Central memory CD4-positive, alpha-beta T cell (primary cell): ENCODE data around the gene PLA2G4E.

Experiments
- DNase-seq: peaks from one replicate; pipeline ENCODE4 v3.0.0; 2022

Gene PLA2G4E

DNA sequence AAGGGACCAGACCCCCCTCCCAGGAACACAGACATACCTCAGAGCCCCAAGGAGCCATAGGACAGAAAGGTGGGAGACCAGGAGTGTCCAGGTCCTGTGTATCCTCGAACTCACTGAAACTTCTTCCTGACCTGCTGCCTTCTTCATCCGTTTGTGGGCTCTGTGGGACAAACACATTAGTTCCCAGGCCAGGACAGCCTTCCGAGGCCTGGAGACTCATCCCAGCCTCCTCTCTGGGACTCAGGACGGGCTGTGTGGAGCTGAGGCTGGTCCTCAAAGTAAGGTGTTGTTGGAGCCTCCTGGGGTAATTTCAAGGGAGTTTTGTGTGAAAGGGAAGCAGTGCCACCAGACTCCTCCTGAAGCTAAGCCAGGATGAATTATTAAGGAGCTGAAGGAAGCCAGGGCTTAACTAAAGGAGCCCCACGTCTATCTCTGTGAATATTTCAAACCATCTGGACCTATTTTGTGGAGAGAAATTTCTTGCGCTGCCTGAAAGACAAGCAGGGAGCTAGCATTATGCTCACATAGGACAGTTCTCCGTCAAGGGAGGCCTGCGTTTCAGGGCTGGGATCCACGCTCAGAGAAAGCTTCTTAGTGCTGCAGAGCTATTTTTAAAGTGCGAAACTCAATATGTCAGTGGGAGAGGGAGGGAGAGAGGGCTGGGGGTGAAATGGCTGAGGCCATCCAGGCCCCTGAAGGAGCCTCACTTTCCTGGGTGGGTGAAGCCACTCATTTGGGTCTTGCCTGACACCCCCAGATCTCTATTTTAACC lies 29.8 kb upstream of the PLA2G4E start:
- no peak for DNase-seq

DNA sequence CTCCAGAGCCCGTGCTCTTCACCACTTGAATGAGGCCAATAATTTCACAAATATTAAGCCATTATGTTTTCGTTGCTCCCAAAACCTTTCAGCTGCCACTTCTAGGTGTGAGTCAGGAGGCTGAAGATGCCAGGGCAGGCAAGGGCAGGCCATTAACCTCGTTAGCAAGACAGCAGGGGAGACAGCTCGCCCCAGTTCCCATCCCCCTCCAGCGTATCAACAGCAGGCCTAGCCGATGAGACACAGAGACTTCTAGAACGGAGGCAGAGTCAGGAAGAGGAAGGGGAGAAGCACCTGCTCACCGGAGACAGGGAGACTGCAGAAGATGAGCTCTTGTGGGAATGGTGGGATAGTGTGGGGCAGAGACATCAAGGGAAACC lies 28.0 kb upstream of the PLA2G4E start:
- DNase-seq = no peak

DNA sequence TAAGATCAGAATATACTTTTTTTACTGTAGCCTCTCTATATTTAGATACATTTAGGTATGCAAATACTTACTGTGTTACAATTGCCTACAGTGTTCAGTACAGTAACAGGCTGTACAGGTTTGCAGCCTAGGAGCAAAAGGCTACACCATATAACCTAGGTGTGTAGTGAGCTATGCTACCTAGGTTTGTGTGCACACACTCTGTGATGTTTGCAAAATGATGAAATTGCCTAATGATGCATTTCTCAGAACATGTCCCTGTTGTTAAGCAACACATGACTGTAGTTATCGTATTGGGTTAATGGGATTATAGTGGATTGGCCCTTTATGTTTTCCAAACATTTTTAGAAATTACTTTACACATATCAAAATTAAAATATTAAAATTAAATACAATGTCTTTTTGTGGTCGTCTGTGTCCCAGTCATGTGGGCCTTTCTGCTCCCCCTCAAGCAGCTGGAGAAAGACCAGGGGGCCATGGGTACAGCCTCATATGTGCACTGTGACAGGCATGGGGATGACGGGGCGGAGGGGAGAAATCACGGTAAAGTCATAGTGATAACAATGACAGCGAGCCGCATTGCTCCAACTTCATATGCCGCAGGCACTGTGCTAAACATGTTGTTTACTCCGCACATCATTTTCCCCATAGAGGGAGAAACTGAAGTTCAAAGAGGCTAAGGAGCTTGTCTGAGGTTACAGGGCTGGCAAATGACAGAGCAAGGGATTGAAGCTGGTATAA lies 27.4 kb upstream of the PLA2G4E start:
- DNase-seq = no peak

DNA sequence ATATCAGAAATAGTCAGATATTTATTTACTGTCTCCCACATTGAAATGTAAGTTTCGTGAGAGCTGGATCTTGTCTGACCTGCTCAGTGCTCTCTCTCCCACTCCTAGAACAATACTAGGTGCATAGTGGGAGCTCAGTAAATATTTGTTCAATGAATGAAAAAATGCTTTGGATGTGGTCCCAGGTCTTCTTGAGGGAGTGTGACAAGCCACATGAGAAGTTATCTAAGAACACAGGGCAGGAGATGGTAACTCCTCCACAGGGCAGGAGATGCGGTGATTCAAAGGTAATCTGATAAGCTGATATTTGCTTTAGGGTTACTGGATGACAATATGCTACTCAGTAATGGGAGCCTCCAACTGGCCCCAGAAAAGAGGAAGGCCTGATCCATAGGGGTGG lies 25.8 kb upstream of the PLA2G4E start:
- no peak for DNase-seq

DNA sequence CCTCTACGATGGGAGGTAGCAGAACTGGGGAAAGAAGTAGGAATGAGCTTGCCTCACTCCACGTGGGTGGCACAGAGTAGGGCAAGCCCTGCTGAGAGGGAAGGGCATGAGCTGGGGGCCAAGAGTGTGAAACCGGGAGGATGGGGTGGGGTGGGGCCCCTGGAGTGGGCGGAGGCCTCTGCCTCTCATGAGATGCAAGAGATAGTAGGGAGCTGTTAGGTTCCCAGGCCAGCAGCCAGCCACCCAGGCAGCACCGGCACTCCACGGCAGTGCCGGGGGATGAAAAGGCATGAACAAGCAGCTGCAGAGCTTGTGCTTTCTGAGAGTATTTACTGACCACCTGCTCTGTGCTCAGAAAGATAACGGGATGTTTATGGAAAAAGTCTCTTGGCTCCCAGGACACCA lies 24.4 kb upstream of the PLA2G4E start:
- no peak for DNase-seq

DNA sequence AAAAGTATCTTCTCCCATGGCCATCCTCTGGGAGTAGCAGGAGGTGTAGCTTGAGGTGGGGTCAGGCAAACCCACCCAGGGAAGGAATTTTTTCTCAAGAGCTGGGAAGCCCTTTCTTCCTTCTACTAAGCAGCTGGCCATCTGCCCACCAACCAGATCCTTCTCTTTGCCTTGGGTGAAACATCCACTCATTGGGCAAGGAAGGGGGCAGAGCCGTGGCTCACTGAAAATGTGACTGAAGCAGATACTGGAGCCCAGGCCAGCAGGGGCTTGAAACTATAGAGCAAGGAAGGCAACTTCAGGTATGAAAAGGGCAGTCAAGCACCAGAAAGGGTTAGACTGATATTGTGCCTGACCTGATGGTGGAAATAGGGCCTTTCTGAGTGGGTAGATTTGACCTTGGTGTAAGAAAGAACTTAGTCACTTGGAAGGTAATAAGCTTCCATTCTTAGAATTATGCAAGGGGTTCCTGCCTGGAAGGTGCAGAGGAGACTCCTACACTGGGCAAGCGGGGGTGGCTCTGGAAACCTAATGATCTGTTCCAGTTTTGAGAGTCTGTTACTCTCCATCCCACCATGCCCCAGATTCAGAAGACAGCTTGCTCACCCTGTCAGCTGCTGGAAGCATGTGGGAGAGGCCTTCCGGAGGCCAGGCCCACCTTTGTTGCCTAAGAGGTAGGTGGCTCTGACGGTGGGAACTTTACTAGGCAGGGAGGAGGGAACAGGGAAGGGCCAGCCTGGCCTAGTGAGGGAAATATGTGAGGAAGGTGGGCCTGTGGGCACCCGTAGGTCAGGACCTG lies 22.0 kb upstream of the PLA2G4E start:
- no peak for DNase-seq

DNA sequence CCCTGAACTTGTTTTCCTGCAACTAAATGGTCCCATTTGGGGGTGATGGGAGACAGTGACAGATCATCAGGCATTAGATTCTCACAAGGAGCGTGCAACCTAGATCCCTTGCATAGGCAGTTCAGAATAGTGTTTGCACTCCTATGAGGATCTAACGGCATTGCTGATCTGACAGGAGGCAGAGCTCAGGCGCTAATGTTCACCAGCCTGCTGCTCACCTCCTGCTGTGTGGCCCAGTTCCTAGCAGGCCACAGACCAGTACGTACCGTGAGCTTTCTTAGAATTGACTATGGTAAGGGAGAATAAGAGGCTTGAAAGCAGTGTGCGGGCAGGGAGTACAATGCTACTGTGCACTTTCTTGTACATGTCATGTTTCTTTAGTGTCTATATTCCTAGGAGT lies 17.6 kb upstream of the PLA2G4E start:
- no peak for DNase-seq

DNA sequence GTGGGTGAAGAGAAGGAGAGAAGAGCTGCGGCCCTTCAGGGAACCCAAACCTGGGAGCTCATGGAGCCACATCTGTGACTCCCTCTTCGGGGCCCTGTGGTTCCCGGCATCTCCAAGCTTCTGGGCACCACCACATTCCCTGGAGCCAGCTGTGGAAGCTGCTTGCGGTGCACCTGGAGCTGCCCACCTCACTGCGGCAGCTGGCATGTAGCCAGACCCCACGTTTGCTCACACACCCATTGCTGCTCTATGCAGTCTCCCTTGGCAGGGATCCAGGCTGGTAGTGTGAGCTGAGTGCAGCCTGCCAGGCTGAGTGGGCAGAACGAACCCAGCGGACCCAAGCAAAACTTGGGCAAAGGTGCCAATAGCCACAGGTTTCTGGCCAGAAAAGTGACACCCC lies 16.8 kb upstream of the PLA2G4E start:
- DNase-seq = no peak

DNA sequence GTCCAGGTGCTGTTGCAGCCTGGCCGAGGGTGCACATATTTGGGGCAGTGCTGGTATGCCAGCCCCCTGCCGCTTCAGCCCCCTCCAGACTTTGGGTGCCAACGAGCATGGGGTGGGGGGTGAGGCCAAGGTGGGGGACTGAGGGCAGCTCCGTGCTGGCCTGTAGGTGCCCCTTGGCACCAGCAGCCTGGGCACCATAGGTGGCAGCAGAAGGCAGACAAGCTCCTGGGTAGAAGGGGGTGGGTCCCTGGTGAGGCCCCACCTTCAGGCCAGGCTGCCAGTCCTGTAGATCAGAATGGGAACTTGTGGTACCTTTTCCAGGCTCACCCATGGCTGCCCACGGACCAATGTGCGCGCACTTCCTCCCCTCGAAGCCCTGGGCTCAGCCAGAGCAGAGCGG lies 16.1 kb upstream of the PLA2G4E start:
- DNase-seq = no peak

DNA sequence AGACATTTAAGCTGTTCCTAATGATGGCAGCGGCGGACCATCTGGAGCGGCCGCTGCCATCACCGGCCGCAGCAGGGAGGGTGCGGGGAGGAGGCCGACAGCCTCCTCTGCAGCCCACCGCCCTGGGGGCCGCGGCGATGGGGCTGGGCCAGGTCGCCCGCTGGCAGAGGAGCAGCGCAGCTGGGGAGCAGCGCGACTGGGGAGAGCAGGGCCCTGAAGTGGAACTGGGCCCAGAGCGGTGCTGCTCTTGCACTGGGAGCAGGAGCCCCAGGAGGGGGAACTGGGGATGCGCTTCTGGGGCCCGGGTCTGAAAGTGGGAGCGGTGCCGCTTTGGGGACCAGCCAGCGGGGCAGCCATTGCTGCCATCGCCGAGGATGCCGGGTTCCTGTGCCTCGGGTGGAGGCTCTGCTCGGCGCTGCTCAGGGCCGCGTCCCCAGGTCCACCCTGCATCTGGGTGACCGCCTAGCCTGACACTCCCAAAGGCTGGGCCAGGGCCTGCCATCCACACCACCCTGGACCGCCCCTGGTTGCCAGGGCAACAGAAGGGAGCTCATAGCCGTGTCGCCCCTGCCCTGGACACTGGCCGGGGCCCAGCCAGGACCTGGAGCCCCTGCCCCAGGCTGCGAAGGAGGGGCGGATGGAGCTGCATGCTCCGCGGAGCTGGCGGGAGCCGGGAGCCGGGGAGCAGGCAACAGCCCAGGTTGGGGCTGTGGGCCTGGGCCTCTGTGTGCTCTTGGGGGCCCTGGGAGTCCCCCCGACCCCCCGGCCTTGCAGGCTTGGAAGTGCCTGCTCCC lies 15.5 kb upstream of the PLA2G4E start:
- DNase-seq = no peak

DNA sequence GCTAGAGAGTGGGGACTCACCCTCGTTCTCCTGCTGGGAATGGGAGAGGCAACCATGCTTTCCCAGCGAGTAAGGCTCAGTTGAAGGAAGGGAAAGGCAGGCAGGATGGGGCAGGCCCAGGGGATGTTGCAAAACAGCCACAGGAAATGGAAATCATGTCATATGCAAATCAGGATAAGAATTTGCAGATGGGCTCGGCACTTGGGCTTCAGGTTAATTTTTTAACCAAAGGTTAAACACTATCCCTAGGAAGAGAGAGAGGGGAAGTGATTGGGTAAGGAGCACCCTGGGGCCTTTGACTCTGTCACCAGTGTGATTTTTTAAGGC lies 14.6 kb upstream of the PLA2G4E start:
- no peak for DNase-seq

DNA sequence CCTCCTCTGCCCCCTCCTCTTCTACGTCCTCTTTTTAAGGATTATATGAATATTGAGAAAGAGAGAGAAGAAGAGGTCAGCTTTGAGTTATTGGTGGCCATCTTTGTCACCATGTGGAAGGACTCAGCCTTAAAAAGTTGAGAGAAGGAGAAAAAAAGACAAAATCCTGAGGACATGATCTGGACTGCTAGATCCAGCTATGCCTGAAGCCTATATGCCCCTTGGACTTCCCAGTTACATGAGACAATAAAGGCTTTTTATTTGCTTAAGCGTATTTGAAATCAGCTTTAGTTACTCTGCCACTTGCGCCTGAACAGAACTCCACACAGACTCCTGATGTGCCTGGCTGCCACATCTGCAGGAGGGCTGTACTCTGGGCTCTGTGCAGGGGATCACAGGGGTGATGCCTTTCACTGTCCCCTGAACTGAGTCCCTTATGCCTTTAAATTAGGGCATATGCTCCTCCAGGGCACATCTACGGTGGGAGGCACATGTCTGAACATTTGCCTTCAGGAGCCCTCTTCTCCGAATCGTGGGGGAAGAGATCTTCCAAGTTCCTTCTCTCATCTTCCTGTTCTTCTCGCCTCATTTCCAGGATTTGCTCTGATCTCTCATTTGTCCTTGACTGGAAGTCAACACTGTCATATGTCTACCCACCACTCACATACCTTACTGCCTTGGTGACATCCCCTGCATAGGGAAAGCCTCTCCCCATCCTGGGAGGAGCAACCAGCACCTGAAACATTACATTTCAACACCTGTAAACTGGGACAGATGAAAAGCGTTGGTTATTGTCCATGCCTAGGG lies 14.0 kb upstream of the PLA2G4E start:
- DNase-seq = no peak

DNA sequence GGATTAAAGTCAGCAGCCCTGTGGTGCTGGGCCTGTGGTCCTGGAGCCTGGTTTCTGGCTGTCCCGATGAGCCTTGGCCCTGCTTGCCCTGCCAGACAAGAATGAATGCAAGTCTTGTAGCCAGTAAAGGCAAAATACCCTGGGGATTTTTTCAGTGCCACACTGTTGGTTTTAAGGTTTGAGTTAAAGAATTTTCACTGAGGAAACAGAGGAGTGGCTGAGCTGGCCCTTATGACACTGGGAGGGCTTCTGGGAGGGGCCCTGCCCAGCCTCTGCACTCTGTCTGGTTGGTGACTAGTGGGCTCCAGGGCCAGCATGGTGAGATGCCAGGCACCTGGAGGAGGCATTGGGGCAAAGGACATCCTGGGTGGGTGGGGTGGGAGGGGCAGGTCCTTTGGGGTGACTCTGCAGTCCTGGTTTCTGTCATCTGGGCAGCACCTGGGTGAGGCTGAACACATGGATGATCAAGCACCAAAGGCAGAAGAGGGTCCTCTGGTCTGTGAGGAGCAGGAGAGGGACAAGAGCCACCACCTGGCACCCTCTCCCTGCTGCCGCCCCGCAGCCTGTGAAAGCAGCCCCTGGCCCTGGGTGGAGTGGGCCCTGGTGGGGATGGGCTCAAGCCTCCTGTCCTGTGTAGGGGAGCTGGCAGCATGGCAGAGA lies 12.5 kb upstream of the PLA2G4E start:
- DNase-seq = no peak

DNA sequence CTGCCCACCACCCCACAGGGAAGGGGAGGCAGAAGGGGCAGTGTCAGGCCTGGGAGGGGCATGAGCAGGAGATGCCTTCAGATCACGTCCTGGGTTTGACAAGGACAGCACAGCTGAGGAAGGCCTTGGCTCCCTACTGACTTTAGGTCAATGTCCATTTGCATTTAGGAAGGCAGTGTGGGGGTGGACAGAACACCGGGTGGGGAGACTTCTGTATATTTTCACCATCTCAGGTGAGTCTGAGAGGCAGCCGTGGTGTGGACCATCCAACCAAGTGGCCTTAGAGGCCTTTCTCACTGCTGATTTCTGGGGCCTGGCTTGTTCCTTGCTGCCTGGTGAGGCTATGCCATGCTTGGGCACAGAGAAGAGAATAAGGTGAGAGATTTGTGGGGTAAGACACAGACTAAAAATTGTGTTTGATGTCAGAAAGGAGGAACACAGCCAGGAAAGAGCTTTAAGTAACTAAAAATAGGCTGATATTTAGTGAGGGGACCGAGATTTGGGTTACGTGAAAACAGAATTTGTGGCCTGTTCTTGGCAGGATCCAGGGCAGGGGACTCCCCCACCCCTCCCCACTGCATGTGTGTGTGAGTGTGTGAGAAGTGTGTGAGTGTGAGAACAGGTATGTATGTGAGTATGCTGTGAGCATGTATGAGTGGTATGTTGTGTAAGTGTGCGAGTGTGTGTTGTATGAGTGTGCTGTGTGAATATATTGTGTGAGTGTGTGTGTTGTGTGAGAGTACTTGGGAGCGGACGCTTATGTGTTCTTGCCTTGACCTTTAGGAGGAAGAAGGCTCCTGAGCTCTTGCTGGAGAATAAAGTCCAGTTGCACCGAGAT lies 11.8 kb upstream of the PLA2G4E start:
- DNase-seq = no peak

DNA sequence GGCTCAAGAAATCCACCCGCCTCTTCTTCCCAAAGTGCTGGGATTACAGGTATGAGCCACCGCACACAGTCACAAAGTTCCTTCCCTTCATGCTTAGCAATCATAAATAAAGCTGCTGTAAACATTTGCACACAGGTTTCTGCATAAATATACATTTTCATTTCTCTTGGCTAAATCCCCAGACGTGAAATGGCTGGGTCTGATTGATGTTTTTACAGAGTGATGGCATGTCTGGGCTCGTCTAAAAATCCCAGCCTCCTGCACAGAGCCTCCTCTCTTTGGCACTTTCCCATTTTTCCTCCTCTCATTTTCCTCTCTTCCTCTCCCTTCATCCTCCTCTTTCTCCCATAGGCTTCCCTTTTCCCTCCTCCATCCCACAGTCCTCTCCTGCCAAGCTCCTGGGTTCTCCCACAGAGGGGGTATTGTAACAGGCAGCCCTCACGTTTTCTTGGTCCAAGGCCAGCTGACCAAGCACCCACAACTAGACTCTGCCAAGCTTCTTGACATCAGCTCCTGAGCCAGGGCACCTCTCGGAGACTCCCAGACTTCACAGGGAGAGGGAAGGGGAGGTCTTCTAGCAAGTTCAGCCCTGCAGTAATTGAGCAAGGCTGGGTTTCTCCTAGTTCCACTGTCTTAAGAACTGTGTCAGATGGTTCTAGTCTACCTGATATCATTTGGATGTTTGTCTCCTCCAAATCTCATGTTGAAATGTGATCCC lies 10.5 kb upstream of the PLA2G4E start:
- DNase-seq = no peak

DNA sequence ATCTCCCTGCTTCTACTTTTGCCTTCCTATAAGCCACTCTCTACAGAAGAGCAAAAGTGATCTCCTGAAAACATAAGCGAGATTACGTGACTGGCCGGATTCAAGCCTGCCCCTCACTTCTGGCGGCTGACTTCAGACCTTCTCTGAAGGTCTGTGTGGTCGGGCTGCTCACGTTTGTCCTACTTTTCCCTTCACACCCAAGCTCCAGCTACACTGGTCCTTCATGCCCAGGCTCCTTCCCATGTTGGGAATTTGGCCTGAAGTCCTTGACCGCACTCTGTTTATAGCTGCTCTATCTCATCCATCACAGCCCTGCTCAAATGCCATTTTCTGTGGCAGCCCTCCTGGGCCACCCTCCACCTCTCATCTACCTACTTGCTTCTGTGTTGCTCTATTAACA lies 6.7 kb upstream of the PLA2G4E start:
- DNase-seq = no peak

DNA sequence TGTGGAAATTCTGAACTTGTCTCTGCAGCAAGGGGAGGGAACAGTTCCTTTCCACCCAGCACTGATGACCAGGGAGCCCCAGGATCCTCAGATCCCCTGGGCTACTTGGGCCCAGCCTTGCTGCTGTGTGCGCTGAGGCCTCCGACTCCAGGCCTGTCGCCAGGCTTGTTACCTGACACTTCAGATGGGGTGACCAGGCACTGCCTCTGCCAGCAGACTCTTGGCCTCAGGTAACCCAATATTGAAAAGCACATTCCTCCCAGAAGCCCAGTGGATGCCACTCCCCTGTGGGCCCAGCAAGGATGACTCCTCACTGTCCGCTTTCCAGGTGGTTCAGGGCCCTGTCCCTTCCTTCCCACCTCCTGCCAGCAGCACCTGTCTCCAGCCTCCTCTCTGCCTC lies 3.5 kb upstream of the PLA2G4E start:
- DNase-seq = no peak

DNA sequence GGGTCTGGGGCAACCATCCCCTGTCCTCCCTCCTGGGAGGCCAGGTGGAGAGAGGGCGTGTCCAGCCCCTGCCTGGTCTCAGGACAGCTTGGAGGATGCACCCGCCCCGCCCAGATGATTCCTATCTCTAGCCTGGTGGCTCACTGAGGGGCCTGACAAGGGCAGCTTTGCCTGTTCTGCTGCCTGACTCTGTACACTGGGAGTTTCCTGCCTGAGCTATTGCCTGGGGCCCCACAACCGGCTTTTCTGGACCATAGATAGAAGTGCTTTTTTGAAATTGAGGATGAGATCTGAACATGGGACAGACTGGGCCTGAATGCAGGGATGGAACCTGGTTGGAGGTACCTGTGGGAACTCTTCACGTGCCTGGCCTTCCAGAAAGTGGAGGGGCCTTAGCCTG lies 751 bp upstream of the PLA2G4E start:
- DNase-seq = no peak

DNA sequence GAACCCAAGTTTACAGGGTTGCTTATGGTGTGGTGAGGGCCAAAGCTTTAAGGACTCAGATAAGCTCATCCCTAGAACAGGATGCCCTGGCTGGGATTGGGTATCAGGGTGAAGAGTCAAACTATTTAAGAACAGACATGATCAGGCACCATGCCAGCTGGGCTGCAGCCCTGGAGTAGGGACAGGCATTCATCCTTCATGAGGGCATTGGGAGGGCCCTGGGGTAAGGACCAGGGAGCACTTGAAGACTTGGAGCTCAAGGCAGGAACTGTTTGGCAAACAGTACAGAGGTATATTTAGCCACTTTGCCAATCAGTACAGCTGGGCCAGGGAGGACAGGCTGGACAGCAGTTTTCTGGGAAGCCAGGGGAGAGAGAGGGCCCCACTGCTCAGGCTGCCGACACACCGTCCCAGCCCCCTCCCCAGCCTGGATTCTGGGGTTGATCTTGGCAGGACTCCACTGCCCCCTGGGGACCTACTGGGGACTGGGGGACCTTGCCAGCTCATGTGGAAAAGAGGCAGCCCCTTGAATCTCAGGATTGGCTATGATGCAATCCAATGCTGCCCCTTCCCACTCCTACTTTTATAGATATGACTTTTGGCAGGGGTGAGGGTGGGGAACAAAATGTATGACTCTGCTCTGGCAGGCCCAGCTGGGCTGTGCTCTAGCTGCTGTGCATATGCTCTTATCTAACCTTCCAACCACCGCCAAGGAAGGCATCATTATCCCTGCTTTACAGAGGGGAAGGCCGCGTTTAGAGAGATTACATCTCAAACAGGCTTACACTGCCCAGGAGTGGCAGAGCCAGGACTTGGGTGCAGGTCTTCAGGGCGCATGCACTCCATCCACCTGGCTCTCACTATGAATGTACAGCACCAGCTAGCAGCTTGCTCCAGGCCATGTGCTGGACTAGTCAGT lies 2.3 kb downstream of the PLA2G4E start:
- DNase-seq = no peak
